GM21390 (cell line): ENCODE measurements around the gene NEUROG3.

ENCODE experiments used
- ATAC-seq: cut with Tn5 transposase; IDR thresholded peaks from one replicate; pipeline ENCODE4 v1.9.1; 2021; ENCODE audit not compliant: unreplicated experiment

NEUROG3 gene

DNA sequence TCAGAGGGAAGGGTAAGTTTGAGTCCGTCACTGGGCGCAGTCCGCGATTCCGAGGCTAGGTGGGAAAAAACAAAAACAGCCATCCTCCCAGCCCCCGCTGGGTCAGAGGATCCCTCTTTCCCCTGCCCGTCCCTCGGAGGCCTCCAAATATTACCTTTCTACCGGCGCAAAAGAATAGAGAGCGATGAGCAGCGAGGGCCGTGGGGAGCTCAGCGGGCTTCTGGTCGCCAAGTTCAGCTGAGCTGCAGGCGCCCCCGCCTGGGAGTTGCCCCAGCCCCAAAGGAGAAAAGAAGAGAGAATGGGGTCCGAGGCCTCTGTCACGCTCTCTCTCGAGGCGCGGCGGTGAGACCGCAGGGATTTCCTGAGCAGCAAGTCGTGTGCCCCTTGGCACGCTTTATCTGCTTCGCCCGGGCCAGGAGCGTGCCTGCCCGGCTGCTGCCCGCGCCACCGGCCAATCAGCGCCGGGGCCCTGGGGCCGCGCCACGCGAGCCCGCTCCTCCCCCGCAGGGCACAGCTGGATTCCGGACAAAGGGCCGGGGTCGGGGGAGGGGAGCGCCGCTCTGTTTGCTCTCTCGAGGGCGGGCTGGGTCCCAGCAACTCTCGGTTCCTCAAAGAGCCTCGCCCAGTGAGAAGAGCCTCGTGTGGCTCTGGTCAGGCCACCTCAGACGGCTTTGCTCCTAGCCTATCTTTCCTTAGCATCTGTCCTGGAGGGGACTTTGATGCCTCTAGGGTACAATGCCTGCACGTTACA is at the start of gene NEUROG3:
NEUROG3 (minus strand) TSS at position 367 of the 751 bp plus-strand sequence. CDS start 379 bp downstream, outside the sequence.
- ATAC-seq: peak; percentile 48

GRCh38 chr10:69620625-69621024 is 47.4 kb upstream of the NEUROG3 start:
- ATAC-seq: no peak

GRCh38 chr10:69619626-69620025 is 46.4 kb upstream of the NEUROG3 start:
- ATAC-seq: no peak

DNA sequence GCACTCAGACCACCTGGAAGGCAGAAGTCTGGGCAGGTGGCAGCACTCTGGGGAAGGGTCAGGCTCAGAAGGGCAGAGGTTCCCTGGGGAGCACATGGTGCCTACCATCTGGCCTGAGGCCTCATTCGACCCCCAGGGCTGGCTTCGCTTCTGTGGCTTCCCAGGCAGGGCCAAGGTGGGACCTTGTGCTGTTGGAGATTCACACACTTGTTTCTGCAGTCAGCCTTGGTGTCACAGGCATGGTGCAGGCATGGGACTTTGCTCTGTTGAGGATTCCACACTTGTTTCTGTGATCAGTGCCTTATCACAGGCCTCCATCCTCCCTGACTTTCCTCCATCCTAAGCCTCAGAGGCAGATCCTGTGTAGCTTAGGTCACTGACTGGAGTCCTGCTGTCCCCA is 45.5 kb upstream of the NEUROG3 start:
- ATAC-seq: no peak

DNA sequence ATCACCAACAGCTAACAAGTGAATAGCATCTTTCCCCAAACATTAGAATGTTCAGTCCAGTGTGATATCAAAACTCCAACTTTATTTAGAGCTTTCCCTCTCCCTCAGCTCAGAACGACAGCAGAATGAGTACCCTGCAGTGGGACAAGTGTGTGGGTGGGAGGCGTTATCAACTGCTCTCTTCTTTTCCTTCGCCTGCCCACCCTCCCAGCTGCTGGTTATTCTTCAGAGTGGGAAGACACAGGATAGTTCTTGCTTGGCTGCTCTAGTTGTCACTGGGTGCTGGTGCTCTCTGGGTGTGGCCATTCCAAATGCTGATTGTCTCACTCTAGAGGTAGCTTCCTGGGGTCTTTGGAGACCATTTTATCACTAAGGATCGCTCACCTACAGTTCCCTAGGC is 43.1 kb upstream of the NEUROG3 start:
- no peak for ATAC-seq

DNA sequence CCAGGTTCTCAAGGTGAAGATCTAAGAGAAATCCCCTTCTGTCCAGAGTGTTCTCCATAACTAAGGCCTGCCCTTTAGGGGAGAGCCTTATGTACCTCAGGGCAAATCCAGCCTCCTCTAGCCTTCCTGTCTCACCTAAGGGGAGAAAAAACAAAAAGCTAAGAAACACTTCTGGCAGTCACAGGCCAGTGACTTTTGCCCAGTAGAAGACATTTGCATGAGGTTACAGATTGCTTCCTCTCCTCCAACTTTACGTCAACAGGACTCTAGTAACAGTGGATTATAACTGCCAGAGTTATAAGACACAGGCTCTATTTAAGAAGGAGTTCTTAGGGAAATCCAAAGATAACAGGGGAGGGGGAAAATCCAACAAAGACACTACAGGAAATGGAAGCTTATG is 40.9 kb upstream of the NEUROG3 start:
- no peak for ATAC-seq

DNA sequence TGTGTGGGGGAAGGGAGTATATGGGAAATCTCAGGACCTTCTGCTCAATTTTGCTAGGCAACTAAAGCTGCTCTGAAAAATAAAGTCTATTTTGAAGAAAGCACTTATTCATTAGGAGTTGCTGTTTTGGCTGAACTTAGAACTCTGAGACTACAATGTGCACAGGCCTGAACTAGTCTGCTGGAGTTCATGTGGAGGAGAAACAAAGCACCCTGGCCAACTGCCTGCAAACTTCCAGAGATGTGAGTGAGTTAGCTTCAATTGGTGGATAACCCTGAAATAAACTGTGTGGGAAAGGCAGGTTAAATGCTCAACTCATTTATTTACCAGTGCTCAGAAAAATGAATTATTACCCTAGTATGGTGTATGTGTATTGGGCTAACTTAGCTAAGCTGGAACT is 39.5 kb upstream of the NEUROG3 start:
- no peak for ATAC-seq

DNA sequence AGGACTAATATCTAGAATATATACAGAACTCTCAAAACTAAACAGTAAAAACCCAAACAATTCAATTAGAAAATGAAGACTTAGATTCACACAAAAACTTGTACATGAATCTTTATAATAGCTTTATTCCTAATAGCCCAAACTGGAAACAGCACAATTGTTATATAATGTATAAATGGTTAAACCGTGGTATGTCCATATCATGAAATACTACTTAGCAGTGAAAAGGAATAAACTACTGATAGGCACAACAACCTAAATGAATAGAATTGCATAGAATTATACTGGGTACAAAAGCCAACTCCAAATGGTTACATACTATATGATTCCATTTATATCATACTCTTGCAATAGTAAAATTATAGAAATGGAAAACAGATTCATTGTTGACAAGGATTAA is 35.9 kb upstream of the NEUROG3 start:
- no peak for ATAC-seq

GRCh38 chr10:69600761-69601330 is 27.6 kb upstream of the NEUROG3 start:
- no peak for ATAC-seq

DNA sequence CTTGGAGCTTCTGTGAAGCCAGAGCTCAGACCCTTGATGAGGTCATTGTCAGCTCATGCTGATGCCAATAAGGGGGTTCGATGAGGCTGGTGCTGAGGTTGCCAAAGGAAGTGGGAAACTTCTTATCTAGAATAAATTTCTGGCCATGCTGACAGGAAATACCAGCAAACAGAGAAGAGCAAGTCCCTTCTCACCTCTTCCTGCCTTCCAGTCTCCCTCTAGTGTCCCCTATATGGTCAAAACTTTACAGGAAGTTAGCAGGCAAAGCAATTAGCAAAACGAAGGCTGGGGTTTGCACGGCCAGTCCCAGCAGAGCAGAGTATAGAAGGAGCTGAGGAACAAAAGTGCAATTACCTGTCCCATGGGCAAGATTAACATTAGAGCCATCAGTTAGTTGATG is 15.1 kb upstream of the NEUROG3 start:
- no peak for ATAC-seq

GRCh38 chr10:69584624-69585023 is 11.4 kb upstream of the NEUROG3 start:
- ATAC-seq: no peak

- no peak for ATAC-seq
Measured at GRCh38 chr10:69583106-69583505, 9.9 kb upstream of the NEUROG3 start.

DNA sequence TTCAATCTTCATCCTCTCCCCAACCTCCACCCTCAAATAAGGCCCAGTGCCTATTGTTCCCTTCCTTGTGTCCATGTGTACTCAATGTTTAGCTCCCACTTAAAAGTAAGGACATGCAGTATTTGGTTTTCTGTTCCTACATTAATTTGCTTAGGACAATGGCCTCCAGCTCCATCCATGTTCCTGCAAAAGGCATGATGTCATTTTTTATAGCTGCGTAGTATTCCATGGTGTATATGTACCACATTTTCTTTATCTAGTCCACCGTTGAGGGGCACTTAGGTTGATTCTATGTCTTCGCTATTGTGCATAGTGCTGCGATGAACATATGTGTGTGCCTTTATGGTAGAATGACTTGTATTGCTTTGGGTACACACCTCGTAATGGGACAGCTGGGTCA is 7.2 kb upstream of the NEUROG3 start:
- ATAC-seq: no peak

- no peak for ATAC-seq
Measured at GRCh38 chr10:69579464-69580060, 6.3 kb upstream of the NEUROG3 start.

DNA sequence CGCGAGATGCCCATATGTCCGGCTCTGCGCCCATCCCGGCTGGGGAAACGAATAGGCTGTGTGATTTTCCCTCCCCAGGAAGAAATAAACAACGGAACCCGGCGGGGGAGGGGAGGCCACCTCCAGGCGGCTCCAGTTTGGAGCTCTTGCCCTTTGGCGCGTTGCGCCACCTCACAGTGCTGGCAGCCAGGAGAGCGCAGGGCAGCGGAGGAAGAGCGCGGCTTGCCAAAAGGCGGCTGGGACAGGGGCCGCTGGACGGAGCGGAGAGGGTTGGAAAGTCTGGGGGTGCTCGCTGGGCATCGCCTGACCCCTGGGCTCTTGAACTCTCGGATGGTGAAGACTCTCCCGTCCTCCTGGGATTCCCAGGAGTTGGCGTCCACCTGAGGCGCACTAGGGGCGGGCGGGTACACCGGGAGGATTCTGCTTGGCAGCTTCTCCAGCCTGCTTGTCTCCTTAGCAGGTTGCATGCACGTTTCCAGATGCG is 5.3 kb upstream of the NEUROG3 start:
- ATAC-seq: no peak

GRCh38 chr10:69577268-69578232 is 4.3 kb upstream of the NEUROG3 start:
- ATAC-seq: no peak

DNA sequence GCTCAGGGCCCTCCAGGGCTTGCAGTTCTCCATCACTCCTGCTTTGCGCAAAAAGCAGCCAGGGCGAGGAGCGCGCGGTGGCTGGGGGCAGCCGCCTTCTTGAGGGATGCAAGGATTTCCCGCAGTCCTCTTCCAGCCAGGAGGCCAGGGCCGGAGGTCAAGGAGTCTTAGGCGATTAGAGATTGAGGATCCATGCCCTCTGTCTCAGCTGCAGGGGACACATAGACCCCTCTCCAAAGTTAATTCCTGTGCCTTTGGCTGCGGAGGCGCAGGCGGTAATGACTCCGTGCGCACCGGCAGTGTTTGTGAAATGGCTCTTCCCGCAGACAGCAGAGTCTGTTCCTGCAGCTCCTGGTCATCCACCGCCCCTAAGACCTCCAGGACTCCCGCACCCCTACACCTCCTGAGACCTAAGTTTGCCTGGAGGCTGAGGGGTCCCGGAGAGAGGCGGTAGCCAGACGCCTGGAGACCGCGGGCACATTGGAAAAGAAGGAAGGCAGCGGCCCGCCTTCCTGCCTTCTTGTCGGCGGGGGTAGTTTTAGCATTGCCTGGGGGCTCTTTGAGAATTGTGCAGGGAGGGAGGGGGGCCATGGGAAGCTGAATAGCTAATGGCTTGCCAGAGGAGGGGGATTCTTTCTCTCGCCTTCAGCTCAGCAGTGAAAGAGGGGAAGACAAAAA is 3.3 kb upstream of the NEUROG3 start:
- no peak for ATAC-seq

DNA sequence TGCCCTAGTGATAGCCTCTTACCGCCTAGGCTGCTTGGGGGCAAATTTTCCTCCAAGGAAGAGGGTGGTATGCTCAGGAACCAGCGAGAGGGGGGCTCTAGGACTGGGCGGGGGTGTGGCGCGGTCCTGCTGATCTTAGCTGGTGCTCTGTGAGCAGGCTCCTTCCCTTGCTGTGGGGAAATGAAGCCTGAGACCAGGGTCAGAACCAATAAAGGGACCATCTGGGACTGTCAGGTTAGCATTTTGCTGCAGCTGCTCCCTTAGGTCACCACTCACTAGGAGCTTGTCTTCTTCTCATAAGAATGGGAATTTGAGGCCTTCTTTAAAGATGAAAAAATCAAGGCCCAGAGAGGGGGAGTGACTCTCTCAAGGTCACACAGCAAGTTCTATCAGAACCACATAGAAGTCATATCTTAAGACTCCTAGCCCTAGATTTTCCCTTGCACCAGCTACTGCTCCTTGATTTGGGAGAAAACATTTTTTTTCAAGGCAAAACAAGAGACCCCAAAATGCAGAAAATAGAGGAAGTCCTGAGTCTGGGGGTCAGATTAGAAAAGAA is 2.0 kb upstream of the NEUROG3 start:
- no peak for ATAC-seq

DNA sequence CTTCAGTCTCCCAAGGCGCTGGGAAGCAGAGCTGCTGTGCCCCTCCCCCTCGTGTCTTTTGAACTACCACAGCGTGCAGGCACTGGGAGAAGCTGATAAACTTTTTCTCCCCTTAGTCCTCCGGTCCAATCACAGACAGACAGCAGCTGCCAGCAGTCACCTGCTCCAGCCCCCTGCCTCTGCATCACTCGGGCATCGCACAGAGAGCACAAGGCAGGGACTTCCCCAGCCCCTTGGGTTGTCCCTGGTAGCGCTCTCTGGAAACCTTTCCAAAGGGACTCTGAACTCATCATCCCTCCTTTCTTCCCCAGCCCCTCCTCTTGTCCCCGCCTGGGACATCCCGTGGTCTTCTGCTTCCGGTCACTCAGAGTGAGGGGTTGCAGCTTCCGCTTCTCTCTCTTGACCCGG is 1.4 kb upstream of the NEUROG3 start:
- ATAC-seq: no peak
